ENCODE results near the gene FAF2.

The FAF2 gene

GRCh38 chr5:176444742-176445141 is 3.4 kb upstream of the FAF2 start:
- DNase-seq (ENCODE audit: low read depth), result no peak
- no peak overlapping the region for H3K4me3 ChIP-seq (ENCODE audit: low read length)
- TF ChIP-seq CTCF (conservative IDR thresholded peaks at IDR 0.05; ENCODE audit: low read depth, low read length), result no peak

GRCh38 chr5:176446028-176446665 is 2.0 kb upstream of the FAF2 start:
- no peak for TF ChIP-seq CTCF (conservative IDR thresholded peaks at IDR 0.05; ENCODE audit: low read depth, low read length)
- H3K4me3 ChIP-seq (ENCODE audit: low read length), result no peak overlapping the region

GRCh38 chr5:176446884-176447590 is 1.1 kb upstream of the FAF2 start:
- no peak for DNase-seq (ENCODE audit: low read depth)
- no peak for TF ChIP-seq CTCF (conservative IDR thresholded peaks at IDR 0.05; ENCODE audit: low read depth, low read length)
- peak overlapping the region; percentile 92 for H3K4me3 ChIP-seq (ENCODE audit: low read length)

More at GRCh38 chr5:176446028-176446665, 2.0 kb upstream of the FAF2 start:
- no peak for DNase-seq (ENCODE audit: low read depth)

- TF ChIP-seq CTCF (conservative IDR thresholded peaks at IDR 0.05; ENCODE audit: low read depth, low read length), result no peak
- DNase-seq (ENCODE audit: low read depth), result no peak
- peak overlapping the region; percentile 92 for H3K4me3 ChIP-seq (ENCODE audit: low read length)
Observed at GRCh38 chr5:176447591-176447977, 601 bp upstream of the FAF2 start.

GRCh38 chr5:176450077-176450476 is 1.9 kb downstream of the FAF2 start:
- no peak for TF ChIP-seq CTCF (conservative IDR thresholded peaks at IDR 0.05; ENCODE audit: low read depth, low read length)
- H3K4me3 ChIP-seq (ENCODE audit: low read length), result no peak overlapping the region
- DNase-seq (ENCODE audit: low read depth), result no peak

GRCh38 chr5:176454724-176455394 is 6.7 kb downstream of the FAF2 start:
- no peak for TF ChIP-seq CTCF (conservative IDR thresholded peaks at IDR 0.05; ENCODE audit: low read depth, low read length)
- DNase-seq (ENCODE audit: low read depth), result no peak
- no peak overlapping the region for H3K4me3 ChIP-seq (ENCODE audit: low read length)
